Measurements from ENCODE around the gene MAPKAPK3. TPM values are rescaled to one million over a fixed set of nuclear protein-coding genes. Genes with fewer than 3 reads are reported as not detected.

Gene MAPKAPK3
- total RNA-seq, 4 donors from 2014 or later: 21.3 to 37.8 (median 26.9) TPM

GRCh38 chr3:50611464-50612233 lies 5.3 kb upstream of the MAPKAPK3 start, which contains the start of gene CISH:
Gene CISH, minus strand, starts transcription at chr3:50611774. Its CDS starts 124 bp downstream, at chr3:50611650.
- Histone ChIP-seq H3K4me3 (peak within 1 kb of the TSS; percentile 61 to 75 (median 74)), H3K27me3 (no peaks in the 10 kb centered on the region), H3K9me3 (no peaks in the 10 kb centered on the region), H3K36me3 (peaks cover 0 to 7% (median 0%) of the 10 kb centered on the region in 4 donors), H3K4me1 (peaks cover 13 to 65% (median 44%) of the 10 kb centered on the region in 4 donors), H3K27ac (peak within 1 kb of the TSS; percentile 92 to 96 (median 94))
- intact Hi-C loops (cut with DNase I; ENCODE audit: low total_unique reads) (no loop called here), in situ Hi-C loops (cut with MboI; ENCODE audit: low pct_ligation_motif_present in 1 of 4, low pct_unique_long_range_greater_than_20kb in 1 of 4, low sequenced_read_pairs in 3 of 4) (loop anchor here in 3 of 4 donors (5.0 to 25.0 kb wide), 3 partner anchors 34 to 776 kb away; partner anchors contain the start of genes MANF (in 2 of the 3) and RBM15B (in 2 of the 3))
- 1% methylated on average over 44 of the region's 75 CpGs; no CpG with 5 or more reads in 1 of the 2 donors for WGBS, 2 donors (ENCODE audit: low coverage in 1 of 2)
- peak; percentile 96 for DNase-seq
- TF ChIP-seq EP300 (IDR thresholded peaks at IDR 0.05; ENCODE audit: low read depth) (peak; percentile 42), CTCF (IDR thresholded peaks at IDR 0.05) (peak; percentile 17 to 59 (median 25)), POLR2AphosphoS5 (IDR thresholded peaks at IDR 0.05) (peak; percentile 90 to 98 (median 97)), POLR2A (IDR thresholded peaks at IDR 0.05) (peak; percentile 94)

DNA sequence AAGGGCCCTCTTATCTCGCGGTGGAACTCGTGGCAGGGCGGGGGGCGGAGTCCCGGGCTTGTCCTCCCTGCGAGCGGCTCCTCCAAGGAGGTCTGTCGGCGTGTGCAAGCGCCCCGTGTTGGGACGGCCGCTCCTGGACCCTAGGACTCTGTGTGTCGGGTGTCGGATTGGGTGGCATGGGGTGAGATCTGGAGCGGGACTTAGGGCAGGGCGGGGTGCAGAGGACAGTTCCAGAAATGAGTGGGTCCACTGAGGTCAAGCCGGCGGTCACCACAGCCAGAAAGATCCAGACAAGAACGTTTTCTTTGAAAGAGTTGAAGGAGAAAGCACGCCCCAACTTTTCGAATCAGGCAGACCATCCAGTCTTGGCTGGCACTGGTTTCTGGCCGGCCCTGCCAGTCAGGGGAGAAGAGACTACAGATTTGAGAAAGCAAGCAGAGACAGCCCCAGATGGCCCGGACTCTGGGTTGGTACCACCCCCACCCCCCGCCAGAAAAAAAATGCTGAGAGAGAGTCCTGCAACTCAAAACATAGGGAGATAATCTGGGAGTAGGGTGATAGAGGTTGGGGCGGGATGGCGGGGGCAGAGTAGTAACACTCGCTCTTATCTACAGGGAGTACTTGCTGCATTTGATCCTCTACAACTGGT lies 4.6 kb upstream of the MAPKAPK3 start:
- H3K36me3 ChIP-seq: peaks cover 0 to 4% (median 0%) of the 10 kb centered on the region in 4 donors
- no peaks in the 10 kb centered on the region for H3K27me3 ChIP-seq
- H3K9me3 ChIP-seq: no peaks in the 10 kb centered on the region
- TF ChIP-seq EP300 (IDR thresholded peaks at IDR 0.05; ENCODE audit: low read depth) (no peak), POLR2AphosphoS5 (IDR thresholded peaks at IDR 0.05) (peak in 2 of 3 donors; percentile 36 to 49), POLR2A (IDR thresholded peaks at IDR 0.05) (peak; percentile 5)
- peaks cover 13 to 58% (median 41%) of the 10 kb centered on the region in 4 donors for H3K4me1 ChIP-seq
- peak overlapping the region; percentile 92 to 96 (median 94) for H3K27ac ChIP-seq
- intact Hi-C loops (cut with DNase I; ENCODE audit: low total_unique reads): no loop called here
- in situ Hi-C loops (cut with MboI; ENCODE audit: low pct_ligation_motif_present in 1 of 4, low pct_unique_long_range_greater_than_20kb in 1 of 4, low sequenced_read_pairs in 3 of 4): loop anchor here in 3 of 4 donors (5.0 to 25.0 kb wide), 3 partner anchors 35 to 775 kb away; partner anchors contain the start of genes MANF (in 2 of the 3) and RBM15B (in 2 of the 3)
- H3K4me3 ChIP-seq: peak overlapping the region; percentile 61 to 75 (median 74)
- WGBS, 2 donors (ENCODE audit: low coverage in 1 of 2): 0 to 5% methylated on average over 2 to 22 of the region's 29 CpGs
- DNase-seq: no peak

- Histone ChIP-seq H3K9me3 (no peaks in the 10 kb centered on the region), H3K36me3 (no peaks in the 10 kb centered on the region), H3K4me1 (peaks cover 13 to 58% (median 48%) of the 10 kb centered on the region in 4 donors), H3K27me3 (no peaks in the 10 kb centered on the region), H3K27ac (peak overlapping the region; percentile 92 to 96 (median 94)), H3K4me3 (no peak overlapping the region)
- TF ChIP-seq CTCF (IDR thresholded peaks at IDR 0.05): no peak
- DNase-seq: no peak
- in situ Hi-C loops (cut with MboI; ENCODE audit: low pct_ligation_motif_present in 1 of 4, low pct_unique_long_range_greater_than_20kb in 1 of 4, low sequenced_read_pairs in 3 of 4): loop anchor here in 3 of 4 donors (5.0 to 25.0 kb wide), 3 partner anchors 36 to 774 kb away; partner anchors contain the start of genes MANF (in 2 of the 3) and RBM15B (in 2 of the 3)
- intact Hi-C loops (cut with DNase I; ENCODE audit: low total_unique reads): no loop called here
- WGBS, 2 donors (ENCODE audit: low coverage in 1 of 2): 55 to 64% methylated on average over 2 to 6 of the region's 6 CpGs
These were observed 3.7 kb upstream of the MAPKAPK3 start for GRCh38 chr3:50612970-50613846.

DNA sequence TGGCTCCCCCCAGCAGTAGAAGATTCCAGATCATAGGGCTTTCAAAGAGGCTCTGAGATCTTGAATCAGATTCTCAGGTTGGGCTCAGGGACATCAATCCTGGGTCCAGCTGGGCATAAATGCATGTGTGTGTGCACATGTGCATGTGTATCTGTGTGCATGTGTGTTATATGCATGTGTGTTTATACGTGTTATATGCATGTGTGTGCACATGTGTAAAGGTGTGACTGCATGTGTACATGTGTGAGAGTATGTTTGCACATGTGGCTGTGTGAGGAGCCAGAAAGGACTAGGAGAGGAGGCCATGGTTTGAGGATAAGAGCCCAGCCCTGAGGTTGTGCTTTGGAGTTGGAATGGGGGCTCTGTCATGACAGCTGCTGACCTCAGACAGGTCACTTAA lies 1.8 kb upstream of the MAPKAPK3 start:
- no peak for DNase-seq
- H3K9me3 ChIP-seq: no peaks in the 10 kb centered on the region
- intact Hi-C loops (cut with DNase I; ENCODE audit: low total_unique reads) (loop anchor here (5.0 kb wide), 1 partner anchor 762 kb away; no protein-coding TSS in a partner anchor), in situ Hi-C loops (cut with MboI; ENCODE audit: low pct_ligation_motif_present in 1 of 4, low pct_unique_long_range_greater_than_20kb in 1 of 4, low sequenced_read_pairs in 3 of 4) (loop anchor here in 2 of 4 donors (25.0 kb wide), 1 partner anchor 772 kb away; the partner anchor contains the start of genes MANF (in 2 of the 2) and RBM15B (in 2 of the 2))
- H3K4me3 ChIP-seq: no peak overlapping the region
- H3K27me3 ChIP-seq: no peaks in the 10 kb centered on the region
- peaks cover 0 to 55% (median 42%) of the 10 kb centered on the region in 4 donors for H3K4me1 ChIP-seq
- H3K36me3 ChIP-seq: no peaks in the 10 kb centered on the region
- 53% methylated on average over 1 of the region's 1 CpG; no CpG with 5 or more reads in 1 of the 2 donors for WGBS, 2 donors (ENCODE audit: low coverage in 1 of 2)
- H3K27ac ChIP-seq: no peak overlapping the region
- TF ChIP-seq EP300 (IDR thresholded peaks at IDR 0.05; ENCODE audit: low read depth): no peak
